Middle frontal gyrus (tissue), 1 donor: Measurements from ENCODE around the gene RAET1G.
"Not testable (repeated sequence)": the region's sequence is repeated elsewhere in the genome, so short reads cannot be mapped to it uniquely, and the experiment has no call there.

Experiments used
- DNase-seq: peaks from one replicate; pipeline ENCODE4 v3.0.0-alpha.2; 2015; ENCODE audit warnings: low spot score; ENCODE audit errors: extremely low spot score

Gene RAET1G

DNA sequence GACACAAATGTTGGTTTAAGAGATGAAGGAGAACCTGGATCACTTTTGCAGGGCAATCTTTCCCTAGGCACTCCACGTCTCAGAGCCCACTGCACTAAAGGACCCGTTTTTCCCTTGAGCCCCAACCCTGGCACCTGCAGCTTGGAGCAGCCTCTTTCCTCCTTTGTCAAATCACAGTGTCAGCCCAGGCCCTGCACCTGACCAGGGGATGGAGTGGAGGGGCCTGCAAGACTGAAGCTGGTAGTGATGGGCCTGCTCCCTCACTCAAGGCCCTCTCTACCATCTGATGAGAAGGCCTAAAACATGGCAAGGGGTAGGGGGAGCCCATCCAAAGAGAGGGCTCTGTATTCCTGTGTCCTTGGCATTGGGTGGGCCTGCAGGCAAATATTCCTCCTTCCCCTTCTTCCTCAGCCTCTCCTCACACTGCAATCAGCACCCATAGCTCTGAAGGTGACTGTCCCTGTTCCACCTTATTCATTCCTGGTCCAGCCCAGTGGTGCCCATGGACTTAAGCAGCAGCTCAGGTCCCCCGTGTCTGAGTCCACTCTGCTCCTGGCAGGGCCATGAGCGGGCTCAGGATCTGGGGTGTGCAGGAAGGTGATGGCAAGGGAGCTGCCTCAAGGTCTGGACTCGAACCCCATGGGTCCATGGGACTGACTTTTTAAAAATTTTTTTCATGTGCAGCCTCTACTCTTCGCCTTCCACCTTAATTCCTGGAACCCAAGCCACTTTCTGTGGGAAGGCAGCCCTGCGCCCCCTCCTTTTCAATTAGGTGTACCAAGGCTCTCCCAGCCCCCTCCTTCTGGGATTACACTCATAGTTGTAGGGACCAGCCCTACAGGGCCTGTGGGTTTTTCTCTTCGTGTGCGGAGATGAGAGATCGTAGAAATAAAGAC lies 6.7 kb downstream of the RAET1G start:
- DNase-seq: no peak

GRCh38 chr6:149913540-149914240 lies 9.2 kb downstream of the RAET1G start:
- no peak for DNase-seq

DNA sequence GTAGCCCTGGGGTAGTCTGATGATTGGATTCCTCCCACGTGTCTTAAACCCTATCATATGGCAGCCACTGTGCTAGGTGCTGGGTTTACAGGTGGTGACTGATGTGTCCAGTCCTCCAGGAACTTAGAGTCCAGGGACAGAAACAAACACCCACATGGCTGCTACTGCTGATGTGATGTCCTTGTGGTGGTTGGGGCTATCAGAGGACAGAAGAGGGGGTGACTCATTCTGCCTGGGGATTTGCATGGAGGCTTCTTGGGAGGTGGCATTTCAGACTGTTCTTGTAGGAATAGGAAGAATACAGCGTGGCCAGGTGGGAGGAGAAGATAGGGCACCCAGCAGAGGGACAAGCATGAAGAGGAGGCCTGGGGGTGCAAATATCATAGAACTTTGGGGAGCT lies 9.8 kb downstream of the RAET1G start:
- DNase-seq: no peak

GRCh38 chr6:149912680-149913079 lies 10.2 kb downstream of the RAET1G start:
- DNase-seq: not testable (repeated sequence)

DNA sequence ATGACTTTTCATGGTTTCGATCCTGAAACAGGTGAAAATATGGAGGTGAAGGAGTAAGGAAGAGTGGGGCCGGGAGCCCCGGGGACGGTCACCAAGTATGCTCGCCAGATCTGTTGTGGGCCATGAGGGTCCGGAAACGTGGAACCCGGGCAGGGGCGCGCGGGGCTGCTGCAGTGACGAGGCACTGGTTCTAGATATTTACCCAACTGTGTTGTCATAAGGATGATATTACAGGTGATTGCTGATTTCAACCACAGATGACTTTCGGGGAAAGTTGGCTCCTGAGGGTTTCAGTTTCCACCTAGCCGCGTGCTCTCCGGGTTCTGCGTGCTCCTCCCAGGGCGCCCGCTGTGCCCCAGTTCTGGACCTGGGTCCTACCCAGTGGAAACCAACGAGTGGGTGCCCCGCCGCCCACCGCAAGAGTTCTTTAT lies 12.2 kb downstream of the RAET1G start:
- DNase-seq: no peak

GRCh38 chr6:149909701-149910470 lies 13.0 kb downstream of the RAET1G start:
- DNase-seq: no peak

- DNase-seq: not testable (repeated sequence)
Observed at GRCh38 chr6:149908480-149908879, 14.4 kb downstream of the RAET1G start.

DNA sequence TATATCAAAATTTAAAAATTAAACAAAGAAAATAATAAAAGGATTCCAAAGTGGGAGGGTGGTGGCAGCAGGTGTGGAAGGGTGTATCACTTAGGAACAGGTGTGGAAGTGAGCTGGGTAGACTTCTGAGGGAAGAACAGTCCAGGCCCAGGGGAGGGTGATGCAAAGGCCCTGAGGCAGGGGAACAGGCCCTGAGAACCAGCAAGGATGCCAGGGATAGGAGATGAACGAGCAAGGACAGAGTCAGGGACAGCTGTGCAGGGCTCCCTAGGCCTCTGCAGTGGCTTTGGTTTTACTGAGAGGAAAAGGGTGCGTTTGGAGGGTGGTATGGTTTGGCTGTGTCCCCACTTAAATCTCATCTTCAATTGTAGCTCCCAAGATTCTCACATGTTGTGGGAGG lies 15.6 kb downstream of the RAET1G start:
- DNase-seq: no peak

DNA sequence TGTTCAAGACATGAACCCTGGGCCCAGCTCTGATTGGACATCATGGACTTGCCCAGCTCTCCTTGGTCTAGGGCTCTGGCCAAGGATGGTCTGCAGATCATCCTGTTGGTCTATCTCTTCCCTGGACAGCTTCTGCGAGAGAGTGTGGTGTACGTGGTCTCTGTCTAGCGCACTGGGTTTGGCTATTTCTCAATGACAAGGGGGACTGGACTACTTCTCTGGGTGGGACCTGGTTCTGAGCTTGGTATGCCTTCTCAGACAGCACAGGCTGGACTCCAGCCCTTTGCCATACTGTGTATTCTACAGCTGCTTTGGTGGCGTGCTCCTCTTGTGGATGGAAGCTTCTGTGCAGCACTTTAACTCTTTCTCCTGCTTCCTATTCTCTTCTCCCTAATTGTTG lies 16.5 kb downstream of the RAET1G start:
- no peak for DNase-seq

GRCh38 chr6:149905911-149906371 lies 17.0 kb downstream of the RAET1G start:
- no peak for DNase-seq

DNA sequence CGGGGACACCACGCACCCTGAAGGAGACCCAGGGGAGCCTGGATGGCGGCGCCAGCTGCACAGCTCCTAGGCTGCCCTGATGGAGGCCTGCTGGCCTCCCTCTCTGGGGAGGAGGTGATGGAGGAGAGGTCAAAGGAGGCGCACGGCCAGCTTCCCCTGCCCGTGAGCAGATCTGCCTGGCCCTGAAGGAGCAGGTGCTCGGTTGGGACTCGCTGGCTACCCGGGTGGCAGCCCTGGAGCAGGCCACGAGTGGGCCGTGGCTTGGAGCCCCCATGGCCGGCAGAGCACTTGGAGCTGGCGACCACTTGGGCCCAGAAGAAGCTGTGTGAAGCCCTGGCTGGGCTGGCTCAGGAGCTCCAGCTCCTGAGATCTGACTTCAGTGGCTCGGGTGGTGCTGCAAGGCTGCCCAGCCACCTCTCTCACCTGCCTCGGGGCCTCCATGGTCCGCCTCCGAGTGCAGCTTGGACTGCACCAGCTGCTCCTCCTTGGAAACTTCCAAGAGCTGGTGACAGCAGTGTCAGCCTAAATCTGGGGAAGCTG lies 17.5 kb downstream of the RAET1G start:
- DNase-seq: no peak

- no peak for DNase-seq
Observed at GRCh38 chr6:149904661-149905370, 18.1 kb downstream of the RAET1G start.

DNA sequence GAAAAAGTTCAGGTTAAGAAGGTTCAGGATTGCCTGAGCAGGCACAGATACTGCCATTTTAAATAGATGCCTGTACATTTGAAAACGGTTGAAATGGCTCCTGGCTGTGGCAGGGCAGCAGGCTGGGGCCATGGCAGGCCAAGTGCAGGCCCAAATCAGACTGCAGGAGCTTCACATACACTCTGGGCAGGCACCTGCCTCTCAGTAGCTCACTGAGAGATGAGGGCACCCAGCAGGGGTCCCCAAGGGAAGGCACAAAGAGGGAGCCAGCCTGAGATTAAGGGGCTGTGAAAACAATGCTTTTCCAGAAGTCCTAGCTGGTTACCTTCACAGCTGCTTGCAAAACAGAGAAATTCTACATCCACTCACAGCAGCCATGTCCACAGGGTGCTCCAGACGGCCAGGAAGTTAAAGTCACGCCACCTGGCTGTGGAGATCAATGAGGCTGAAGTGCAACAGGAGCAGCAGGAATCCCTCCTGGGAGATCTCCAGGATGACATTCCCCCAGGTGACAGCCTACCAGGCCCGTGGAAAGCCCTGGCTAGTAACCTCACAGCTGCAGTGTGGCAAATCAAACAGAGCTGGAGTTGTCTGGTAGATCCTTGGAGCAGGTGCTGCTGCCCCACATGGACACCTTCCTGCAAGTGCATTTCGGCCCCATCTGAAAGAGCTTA lies 18.8 kb downstream of the RAET1G start:
- DNase-seq: no peak

DNA sequence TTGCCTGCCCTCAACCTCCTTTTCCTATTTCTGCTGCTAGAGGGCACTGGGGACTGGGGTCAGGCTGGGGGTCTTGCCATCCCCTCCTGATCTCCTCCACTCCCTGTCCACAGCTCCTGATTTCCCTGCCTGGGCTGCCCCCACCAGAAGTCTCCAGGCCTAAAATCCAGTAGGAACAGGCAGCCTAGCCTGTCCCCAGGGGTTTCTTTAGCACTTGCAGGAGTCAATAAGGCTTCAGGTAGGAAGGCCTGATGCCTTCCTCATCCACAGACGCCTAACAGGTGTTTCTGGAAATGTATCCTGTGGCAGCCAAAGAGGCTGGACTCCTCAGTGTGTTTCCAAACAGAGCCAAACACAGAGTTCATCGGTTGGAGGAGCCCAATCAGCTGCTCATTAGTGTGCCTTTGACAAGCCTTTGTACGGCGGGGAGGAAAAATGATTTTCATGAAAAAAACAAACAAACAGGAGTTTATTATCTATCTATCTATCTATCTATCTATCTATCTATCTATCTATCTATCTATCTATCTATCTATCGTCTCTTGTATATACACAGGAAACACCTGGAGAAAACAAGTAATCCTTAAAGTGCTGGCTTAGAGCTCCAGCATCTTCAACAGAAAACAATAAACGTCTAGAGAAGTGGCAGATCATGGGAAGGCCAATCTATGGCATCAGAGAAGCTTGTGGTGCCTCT lies 21.3 kb downstream of the RAET1G start:
- DNase-seq: no peak

DNA sequence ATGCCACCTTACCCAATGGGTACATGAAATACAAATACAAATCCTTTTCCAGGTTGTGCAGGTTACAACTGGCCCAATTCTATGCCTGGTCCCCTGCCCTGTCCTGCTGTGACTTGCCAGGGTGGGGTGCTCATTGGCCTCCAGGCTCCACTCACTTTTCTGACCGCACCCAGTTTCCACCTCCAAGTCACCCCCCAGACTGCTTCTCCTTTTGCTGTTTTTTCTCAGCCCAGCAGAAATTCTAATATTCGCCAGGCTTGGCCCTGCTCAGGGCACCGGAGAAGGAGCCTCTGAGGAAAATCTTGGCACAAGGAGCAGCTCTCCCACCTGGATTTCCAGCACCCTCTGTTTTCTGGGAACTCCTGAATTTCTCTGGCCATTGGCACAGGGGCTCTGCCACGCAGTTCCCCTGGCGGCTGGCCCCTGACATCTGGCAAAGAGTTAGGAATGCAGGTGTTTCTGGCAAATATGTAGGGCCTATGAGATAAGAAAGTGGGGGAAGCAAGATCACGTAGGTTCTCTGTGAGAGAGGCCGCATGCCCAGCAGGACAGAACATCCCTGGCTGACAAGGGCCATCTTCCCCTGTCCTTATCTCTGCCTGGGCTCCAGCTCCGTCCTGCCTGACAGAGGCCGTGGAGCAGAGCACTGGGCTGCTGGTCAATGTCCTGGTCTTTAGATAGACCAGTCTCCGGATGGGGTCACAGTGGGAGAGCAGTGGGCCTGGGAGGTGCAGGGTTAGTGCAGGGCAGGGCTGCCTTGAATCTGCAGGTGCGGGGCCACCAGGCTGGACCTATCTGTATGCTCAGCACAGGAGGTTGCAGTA lies 22.1 kb downstream of the RAET1G start:
- DNase-seq: no peak

GRCh38 chr6:149899926-149900619 lies 22.8 kb downstream of the RAET1G start:
- DNase-seq: no peak

GRCh38 chr6:149899486-149899885 lies 23.4 kb downstream of the RAET1G start:
- DNase-seq: no peak

GRCh38 chr6:149898966-149899365 lies 24.0 kb downstream of the RAET1G start:
- no peak for DNase-seq
